Measurements from ENCODE around the gene AARS1.
"Not testable (repeated sequence)": the region's sequence is repeated elsewhere in the genome, so short reads cannot be mapped to it uniquely, and the experiment has no call there.

The AARS1 gene

GRCh38 chr16:70203508-70203907 lies 85.8 kb downstream of the AARS1 start:
- not testable (repeated sequence) for H3K9me3 ChIP-seq (ENCODE audit: control insufficient read depth in 5 of 5, low read length in 5 of 5); H3K9ac ChIP-seq (ENCODE audit: low read length in 5 of 5); H3K36me3 ChIP-seq (ENCODE audit: control insufficient read depth in 5 of 5, insufficient read depth in 5 of 5, low read length in 5 of 5); H3K27ac ChIP-seq (ENCODE audit: low read depth, low read length); H3K27me3 ChIP-seq (ENCODE audit: control insufficient read depth in 5 of 5, insufficient read depth in 4 of 5, low read length in 5 of 5); H3K4me3 ChIP-seq (ENCODE audit: low read depth in 1 of 5, low read length in 5 of 5); H3K4me1 ChIP-seq (ENCODE audit: control insufficient read depth in 5 of 5, insufficient read depth in 5 of 5, low read length in 5 of 5)
